ENCODE measurements around the gene KLF13. TPM values are rescaled to one million over a fixed set of nuclear protein-coding genes. Genes with fewer than 3 reads are reported as not detected.

Gene KLF13
- total and polyA plus RNA-seq, 10 of the 15 experiments (the other 5 are each of a cell fraction or from before 2014, with no cell fraction given), result 20.3 to 109 (median 51.4) TPM

DNA sequence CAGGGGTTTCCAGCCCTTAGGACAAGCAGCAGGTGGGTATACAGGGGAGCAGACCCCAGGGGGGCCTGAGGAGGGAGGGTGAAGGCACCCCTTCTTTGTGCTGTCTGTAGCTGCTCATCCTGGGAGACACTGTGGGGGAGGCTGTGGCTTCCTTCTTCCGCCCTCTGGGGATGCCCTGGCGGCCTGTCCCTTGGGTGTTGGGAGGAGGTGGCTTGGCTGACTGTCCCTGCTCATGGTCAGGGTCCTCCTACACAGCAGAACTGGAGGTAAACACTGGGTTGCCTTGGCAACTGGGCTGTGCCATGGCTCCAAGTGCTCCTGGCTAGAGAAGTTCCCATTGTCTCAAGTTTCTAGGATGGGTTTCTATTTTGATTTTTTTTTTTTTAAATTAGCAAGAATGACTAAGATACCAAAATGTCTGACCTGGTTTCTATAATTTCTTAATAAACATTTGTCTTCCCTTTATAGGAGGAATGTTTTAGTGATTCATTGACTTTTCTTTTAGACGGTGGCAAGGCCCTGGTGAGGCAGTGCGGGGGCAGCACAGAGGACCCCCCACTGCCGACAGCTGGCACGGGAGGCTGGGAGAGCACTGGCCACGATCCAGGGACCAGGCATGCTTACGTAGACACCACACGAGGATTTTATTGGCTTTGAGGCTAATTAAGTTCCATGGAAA lies 12.4 kb downstream of the KLF13 start (continued):
- TF ChIP-seq FOXM1 (IDR thresholded peaks at IDR 0.05; ENCODE audit: low read depth, low read length) (peak; percentile 21; the same call in 1 of the 2 replicates), JUNB (IDR thresholded peaks at IDR 0.05) (0 out of 2 replicates have a peak, but pooled peaks have one; percentile 14), ZNF384 (IDR thresholded peaks at IDR 0.05; ENCODE audit: borderline replicate concordance, low read depth, low read length) (peak; percentile 21; the same call in 1 of the 2 replicates), SMAD5 (IDR thresholded peaks at IDR 0.05; ENCODE audit: low read depth) (no peak), BHLHE40 (IDR thresholded peaks at IDR 0.05; ENCODE audit: borderline replicate concordance in 1 of 2, low read depth in 2 of 2, low read length in 1 of 2) (peak; percentile 39 to 64; a peak in 2 of 4 replicates), BMI1 (IDR thresholded peaks at IDR 0.05; ENCODE audit: borderline replicate concordance) (peak; percentile 89), SMAD1 (IDR thresholded peaks at IDR 0.05; ENCODE audit: low read depth, partially characterized antibody) (peak; percentile 46), IKZF2 (IDR thresholded peaks at IDR 0.05) (peak; percentile 90 to 93), SUPT20H (IDR thresholded peaks at IDR 0.05; ENCODE audit: borderline replicate concordance, control insufficient read depth, low read depth, low read length) (no peak), NFIC (IDR thresholded peaks at IDR 0.05; ENCODE audit: low read depth, low read length) (peak; percentile 61; the same call in 1 of the 2 replicates), SPI1 (IDR thresholded peaks at IDR 0.05; ENCODE audit: borderline replicate concordance, insufficient read depth, low read depth, low read length) (no peak), RUNX3 (IDR thresholded peaks at IDR 0.05; ENCODE audit: low read length) (peak; percentile 92), HDAC2 (IDR thresholded peaks at IDR 0.05) (no peak), SP1 (IDR thresholded peaks at IDR 0.05; ENCODE audit: low read depth, low read length) (no peak), KLF5 (IDR thresholded peaks at IDR 0.05; ENCODE audit: partially characterized antibody) (no peak)
- TF ChIP-seq, protein P1, sequence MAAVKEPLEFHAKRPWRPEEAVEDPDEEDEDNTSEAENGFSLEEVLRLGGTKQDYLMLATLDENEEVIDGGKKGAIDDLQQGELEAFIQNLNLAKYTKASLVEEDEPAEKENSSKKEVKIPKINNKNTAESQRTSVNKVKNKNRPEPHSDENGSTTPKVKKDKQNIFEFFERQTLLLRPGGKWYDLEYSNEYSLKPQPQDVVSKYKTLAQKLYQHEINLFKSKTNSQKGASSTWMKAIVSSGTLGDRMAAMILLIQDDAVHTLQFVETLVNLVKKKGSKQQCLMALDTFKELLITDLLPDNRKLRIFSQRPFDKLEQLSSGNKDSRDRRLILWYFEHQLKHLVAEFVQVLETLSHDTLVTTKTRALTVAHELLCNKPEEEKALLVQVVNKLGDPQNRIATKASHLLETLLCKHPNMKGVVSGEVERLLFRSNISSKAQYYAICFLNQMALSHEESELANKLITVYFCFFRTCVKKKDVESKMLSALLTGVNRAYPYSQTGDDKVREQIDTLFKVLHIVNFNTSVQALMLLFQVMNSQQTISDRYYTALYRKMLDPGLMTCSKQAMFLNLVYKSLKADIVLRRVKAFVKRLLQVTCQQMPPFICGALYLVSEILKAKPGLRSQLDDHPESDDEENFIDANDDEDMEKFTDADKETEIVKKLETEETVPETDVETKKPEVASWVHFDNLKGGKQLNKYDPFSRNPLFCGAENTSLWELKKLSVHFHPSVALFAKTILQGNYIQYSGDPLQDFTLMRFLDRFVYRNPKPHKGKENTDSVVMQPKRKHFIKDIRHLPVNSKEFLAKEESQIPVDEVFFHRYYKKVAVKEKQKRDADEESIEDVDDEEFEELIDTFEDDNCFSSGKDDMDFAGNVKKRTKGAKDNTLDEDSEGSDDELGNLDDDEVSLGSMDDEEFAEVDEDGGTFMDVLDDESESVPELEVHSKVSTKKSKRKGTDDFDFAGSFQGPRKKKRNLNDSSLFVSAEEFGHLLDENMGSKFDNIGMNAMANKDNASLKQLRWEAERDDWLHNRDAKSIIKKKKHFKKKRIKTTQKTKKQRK (IDR thresholded peaks at IDR 0.05; ENCODE audit: low read depth, low read length), result no peak
- TF ChIP-seq, protein P2, sequence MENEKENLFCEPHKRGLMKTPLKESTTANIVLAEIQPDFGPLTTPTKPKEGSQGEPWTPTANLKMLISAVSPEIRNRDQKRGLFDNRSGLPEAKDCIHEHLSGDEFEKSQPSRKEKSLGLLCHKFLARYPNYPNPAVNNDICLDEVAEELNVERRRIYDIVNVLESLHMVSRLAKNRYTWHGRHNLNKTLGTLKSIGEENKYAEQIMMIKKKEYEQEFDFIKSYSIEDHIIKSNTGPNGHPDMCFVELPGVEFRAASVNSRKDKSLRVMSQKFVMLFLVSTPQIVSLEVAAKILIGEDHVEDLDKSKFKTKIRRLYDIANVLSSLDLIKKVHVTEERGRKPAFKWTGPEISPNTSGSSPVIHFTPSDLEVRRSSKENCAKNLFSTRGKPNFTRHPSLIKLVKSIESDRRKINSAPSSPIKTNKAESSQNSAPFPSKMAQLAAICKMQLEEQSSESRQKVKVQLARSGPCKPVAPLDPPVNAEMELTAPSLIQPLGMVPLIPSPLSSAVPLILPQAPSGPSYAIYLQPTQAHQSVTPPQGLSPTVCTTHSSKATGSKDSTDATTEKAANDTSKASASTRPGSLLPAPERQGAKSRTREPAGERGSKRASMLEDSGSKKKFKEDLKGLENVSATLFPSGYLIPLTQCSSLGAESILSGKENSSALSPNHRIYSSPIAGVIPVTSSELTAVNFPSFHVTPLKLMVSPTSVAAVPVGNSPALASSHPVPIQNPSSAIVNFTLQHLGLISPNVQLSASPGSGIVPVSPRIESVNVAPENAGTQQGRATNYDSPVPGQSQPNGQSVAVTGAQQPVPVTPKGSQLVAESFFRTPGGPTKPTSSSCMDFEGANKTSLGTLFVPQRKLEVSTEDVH (IDR thresholded peaks at IDR 0.05; ENCODE audit: low read depth, partially characterized antibody), result peak; percentile 62
